ENCODE data around the gene GALNT9. TPM values are rescaled to one million over a fixed set of nuclear protein-coding genes. Genes with fewer than 3 reads are reported as not detected.
"Not testable (repeated sequence)": the region's sequence is repeated elsewhere in the genome, so short reads cannot be mapped to it uniquely, and the experiment has no call there.

GALNT9 gene
- total RNA-seq (2014; rRNA removed; shearing (Covaris generic)), result 0.08 and 0.36 TPM in 2 replicates

DNA sequence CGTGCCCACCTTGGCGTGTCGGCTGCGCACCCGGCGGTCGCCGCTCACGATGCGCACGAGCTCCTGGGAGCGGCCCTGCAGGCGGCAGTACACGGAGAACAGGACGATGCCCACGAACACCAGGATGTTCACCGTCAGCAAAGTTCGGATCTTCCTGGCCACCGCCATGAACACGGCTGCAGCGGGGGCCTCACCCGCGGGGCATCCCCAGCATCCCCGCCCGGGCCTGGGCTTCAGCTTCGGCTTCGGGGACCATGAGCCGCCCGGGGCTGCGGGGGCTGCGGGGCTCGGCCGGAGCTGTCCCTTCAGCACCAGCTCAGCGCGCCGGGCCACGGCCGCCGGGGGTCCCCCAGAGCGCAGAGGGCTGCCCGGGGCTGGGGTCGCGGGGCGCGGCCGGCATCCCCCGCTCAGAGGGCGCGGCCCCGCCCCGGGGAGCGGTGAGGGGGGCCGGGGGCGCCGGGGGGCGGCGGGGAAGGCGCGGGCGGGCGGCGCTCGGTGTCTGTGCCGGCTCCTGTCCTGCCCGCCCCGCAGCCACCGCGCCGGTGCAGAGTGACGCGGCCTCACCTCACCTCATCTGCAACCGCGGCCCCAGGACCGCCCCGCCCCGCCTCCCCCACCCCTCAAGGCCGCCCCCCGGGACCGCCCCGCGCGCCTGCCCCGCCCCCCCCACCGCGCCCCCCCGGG is at the start of gene GALNT9:
GALNT9 (minus strand) TSS at position 554 of the 684 bp plus-strand sequence; CDS start at position 168, 386 bp downstream.
- no peak for DNase-seq
- no peak within 1 kb of the TSS for H3K27ac ChIP-seq
- no peaks in the 10 kb centered on the region for H3K27me3 ChIP-seq
- H3K9me3 ChIP-seq (replicated peaks), result no peaks in the 10 kb centered on the region
- H3K4me3 ChIP-seq, result no peak within 1 kb of the TSS
- no peaks in the 10 kb centered on the region for H3K36me3 ChIP-seq
- H3K4me1 ChIP-seq, result no peaks in the 10 kb centered on the region

DNA sequence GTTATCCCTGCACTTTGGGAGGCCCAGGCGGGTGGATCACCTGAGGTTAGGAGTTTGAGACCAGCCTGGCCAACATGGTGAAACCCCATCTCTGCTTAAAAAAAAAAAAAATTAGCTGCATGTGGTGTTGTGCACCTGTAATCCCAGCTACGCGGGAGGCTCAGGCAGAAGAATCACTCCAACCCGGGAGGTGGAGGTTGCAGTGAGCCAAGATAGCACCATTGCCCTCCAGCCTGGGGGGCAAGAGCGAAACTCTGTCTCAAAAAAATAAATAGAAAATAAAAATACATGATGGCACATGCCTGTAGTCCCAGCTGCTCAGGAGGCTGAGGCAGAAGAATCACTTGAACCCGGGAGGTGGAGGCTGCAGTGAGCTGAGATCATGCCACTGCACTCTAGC is 49.7 kb upstream of the GALNT9 start:
- H3K4me1 ChIP-seq; H3K27me3 ChIP-seq; H3K36me3 ChIP-seq; H3K9me3 ChIP-seq (replicated peaks); H3K4me3 ChIP-seq; H3K27ac ChIP-seq; DNase-seq: not testable (repeated sequence)

DNA sequence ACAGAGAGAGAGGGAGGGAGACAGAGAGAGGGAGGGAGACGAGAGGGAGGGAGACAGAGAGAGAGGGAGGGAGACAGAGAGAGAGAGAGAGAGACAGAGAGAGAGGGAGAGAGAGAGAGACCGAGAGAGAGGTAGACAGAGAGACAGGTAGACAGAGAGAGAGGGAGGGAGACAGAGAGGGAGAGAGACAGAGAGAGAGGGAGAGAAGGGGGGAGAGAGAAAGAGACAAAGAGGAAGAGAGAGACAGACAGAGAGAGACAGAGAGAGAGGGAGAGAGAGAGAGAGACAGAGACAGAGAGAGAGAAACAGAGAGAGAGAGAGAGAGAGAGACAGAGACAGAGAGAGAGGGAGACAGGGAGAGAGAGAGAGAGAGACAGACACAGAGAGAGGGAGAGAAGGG is 47.8 kb upstream of the GALNT9 start:
- H3K4me3 ChIP-seq, result no peak overlapping the region
- peaks cover 8% of the 10 kb centered on the region; the same call in 1 of the 2 replicates for H3K4me1 ChIP-seq
- peaks cover 4% of the 10 kb centered on the region; the same call in 1 of the 2 replicates for H3K9me3 ChIP-seq (replicated peaks)
- no peak for DNase-seq
- H3K27me3 ChIP-seq, result no peaks in the 10 kb centered on the region
- H3K36me3 ChIP-seq, result no peaks in the 10 kb centered on the region
- H3K27ac ChIP-seq, result no peak overlapping the region

DNA sequence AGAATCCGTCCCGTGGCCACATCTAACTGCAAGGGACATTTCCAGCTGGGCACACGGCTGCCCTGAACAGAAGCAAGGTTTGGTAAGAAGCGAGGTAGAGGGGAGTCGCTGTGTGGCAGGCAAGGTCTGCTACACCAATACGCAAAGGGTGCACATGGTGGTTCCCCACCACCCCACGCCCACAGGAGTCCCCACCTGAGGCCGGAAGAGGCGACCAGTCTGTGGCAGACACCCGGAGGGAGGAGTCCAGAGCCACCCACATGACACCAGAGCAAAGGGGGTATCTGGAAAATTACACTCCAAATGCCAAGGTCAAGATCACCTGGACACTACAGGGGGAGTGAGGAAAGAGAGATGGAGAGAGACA is 47.1 kb upstream of the GALNT9 start:
- Histone ChIP-seq H3K36me3 (no peaks in the 10 kb centered on the region), H3K4me3 (no peak overlapping the region), H3K9me3 (replicated peaks) (peaks cover 4% of the 10 kb centered on the region; the same call in 1 of the 2 replicates), H3K27me3 (no peaks in the 10 kb centered on the region), H3K4me1 (peaks cover 8% of the 10 kb centered on the region; the same call in 1 of the 2 replicates), H3K27ac (no peak overlapping the region)
- no peak for DNase-seq

DNA sequence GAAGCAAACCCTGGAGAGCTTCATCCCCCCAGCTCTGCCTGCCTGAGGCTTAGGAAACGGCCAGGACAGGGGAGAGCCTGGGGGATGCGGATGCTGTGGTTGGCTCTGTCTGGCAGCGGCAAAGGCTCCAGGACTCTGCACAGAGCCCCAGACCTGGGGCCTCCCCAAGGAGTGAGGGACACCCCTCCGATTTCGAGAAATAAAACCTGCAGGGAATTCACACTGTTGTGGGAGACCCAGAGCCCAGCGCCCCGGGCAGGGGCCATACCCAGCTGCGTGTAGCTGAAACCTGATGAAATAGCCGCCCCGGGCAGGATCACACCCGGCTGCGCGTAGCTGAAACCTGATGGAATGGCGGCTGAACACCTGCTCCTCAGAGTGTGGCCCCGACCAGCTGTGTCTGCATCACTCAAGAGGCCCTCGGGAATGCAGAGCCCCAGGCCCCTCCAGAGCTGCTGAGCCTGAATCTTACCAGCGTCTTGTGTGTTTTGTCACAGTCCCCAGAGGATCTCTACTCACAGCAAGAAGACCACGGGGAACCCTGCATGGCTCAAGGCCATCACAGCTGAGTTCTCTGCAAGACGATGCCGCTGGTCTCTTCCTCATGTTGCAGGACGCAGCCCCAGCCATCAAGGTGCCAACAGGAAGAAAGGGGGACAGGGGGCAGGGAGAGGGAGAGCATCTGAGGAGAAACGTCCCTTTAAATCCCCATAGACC is 46.5 kb upstream of the GALNT9 start:
- Histone ChIP-seq H3K27ac (no peak overlapping the region), H3K9me3 (replicated peaks) (peaks cover 5% of the 10 kb centered on the region; the same call in 1 of the 2 replicates), H3K4me1 (peaks cover 8% of the 10 kb centered on the region; the same call in 1 of the 2 replicates), H3K27me3 (no peaks in the 10 kb centered on the region), H3K36me3 (no peaks in the 10 kb centered on the region), H3K4me3 (no peak overlapping the region)
- DNase-seq, result peak in 1 of 2 experiments; percentile 42

DNA sequence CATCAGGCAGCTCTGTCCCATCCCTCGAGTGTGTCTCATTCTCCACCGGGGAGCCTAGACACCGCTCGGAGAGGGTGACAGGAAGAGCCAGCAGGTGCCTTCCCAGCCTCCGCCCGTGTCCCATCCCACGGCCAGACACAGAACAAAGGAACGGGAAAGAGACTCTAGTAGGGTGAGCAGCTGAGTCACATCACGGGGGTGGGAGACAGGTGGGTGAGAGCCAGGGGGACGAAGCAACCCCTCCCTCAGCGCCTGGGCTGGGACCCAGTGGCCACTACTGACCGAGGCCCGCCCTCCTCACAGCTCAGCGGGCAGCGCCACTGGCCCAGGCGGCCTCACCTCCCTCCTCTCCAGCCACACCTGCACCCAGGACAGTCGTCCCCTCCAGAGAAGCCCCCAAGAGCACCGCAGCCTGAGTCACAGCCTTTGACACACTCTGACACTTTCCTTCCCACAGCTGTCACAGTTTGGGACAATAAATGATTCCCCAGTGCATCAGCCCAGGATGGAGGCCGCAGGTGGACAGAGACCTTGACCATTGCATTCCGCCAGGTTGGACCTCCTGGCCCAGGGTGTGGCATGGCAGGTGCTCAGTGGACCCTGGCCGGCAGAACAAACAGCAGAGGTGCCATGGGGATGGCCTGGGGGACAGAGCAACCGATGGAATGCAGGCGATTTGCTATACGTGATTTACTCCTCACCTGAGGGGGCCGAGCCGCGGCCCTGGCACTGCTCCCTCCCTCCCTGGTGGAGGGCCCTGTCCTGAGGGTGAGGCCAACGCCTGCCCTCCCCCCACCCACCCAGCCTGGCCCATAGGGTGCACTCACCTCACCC is 45.4 kb upstream of the GALNT9 start:
- Histone ChIP-seq H3K27ac (no peak overlapping the region), H3K36me3 (no peaks in the 10 kb centered on the region), H3K4me3 (no peak overlapping the region), H3K4me1 (no peaks in the 10 kb centered on the region; the same call in 1 of the 2 replicates), H3K27me3 (no peaks in the 10 kb centered on the region), H3K9me3 (replicated peaks) (0 out of 2 replicates have a peak, but pooled peaks cover 2% of the 10 kb centered on the region)
- no peak for DNase-seq

DNA sequence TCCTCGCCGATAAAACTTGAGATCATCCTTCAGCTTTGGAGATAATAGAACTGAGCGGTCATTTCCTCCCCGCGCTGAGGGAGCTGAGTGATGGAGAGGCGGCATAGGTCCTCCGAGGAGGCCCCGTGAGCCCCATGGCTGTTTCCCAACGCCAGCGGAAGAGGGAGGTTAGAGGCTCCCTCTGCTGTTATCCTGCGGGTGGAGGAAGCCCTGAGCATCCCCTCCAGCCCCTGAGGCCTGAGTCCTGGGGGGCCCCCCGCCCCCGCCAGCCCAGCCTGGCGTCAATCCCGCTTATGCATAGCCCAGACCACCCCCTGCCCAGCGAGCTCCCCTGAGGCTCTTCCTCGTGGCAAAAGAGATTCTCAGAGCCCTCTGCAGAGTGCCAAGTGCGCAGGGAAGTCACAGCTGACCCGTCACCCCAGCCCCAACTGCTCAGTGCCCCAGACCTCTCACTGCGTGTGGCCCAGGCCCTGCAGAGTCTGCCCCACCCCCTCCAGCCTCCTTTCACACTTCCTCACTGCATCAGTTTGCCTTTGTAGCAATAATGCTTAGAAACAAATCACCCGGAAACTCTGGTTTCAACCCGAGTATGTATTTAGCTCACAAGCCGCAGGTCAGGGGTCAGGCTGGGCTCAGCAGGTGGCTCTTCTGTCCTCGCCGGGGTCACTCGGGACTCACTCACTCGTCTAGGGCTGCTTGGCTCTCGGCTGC is 44.7 kb upstream of the GALNT9 start:
- no peaks in the 10 kb centered on the region for H3K27me3 ChIP-seq
- H3K9me3 ChIP-seq (replicated peaks), result 0 out of 2 replicates have a peak, but pooled peaks cover 2% of the 10 kb centered on the region
- no peak overlapping the region for H3K4me3 ChIP-seq
- DNase-seq, result no peak
- no peaks in the 10 kb centered on the region for H3K4me1 ChIP-seq
- H3K36me3 ChIP-seq, result no peaks in the 10 kb centered on the region
- H3K27ac ChIP-seq, result no peak overlapping the region

DNA sequence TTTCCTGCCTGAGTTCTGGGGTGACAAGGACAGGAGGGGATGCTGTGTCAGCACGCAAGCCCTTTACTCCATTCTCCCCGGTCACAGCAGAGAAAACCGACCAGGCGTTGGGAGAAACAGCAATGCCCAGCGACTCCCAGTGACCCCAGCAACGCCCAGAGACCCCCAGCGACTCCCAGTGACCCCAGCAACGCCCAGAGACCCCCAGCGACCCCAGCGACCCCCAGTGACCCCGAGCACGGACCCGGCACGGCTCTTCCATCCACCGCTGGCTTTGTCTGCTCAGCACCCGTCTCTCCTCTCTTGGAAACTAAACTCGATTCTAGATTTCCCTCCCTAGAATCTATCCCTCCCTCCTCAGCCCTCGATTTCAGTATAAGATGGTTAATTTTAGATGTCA is 38.5 kb upstream of the GALNT9 start:
- no peaks in the 10 kb centered on the region for H3K4me1 ChIP-seq
- H3K27me3 ChIP-seq, result no peaks in the 10 kb centered on the region
- no peak overlapping the region for H3K4me3 ChIP-seq
- no peaks in the 10 kb centered on the region for H3K36me3 ChIP-seq
- DNase-seq, result no peak
- 0 out of 2 replicates have a peak, but pooled peaks cover 2% of the 10 kb centered on the region for H3K9me3 ChIP-seq (replicated peaks)
- H3K27ac ChIP-seq, result no peak overlapping the region

DNA sequence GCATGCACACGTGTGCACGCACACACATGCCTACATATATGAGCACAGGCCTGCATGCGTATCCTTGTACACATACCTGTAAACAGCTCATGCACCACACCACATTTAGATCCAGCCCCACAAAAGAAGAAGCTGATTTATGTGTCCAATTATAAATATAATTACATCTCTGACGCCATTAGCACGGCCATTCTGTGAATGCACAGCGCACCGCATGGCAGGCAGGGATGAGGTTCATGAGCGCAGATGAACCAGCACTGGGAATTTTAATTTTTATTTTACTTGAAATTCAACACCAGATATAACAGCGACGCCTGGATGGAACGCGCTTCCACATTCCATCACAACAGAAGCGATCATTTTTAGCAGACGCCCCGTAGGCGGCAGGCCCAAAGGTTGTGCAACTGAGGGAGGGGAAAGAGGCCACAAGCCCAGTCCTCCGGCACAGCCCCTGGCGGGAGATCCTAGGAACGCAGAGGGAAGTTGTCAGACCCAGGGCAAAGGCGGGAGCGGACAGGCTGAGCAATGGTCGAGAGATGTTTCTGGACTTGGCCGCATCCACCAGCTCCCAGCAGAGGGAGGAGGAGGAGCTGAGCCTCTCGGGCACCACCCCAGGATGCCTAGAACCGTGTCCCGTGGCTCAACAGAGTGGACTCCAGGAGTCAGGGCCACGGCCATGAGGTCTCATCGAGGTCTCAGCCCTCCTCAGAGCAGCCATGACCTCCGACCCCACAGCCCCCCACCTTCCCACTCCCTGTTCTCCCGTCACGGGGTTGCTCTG is 37.9 kb upstream of the GALNT9 start:
- no peak overlapping the region for H3K27ac ChIP-seq
- H3K27me3 ChIP-seq, result no peaks in the 10 kb centered on the region
- DNase-seq, result no peak
- H3K4me3 ChIP-seq, result no peak overlapping the region
- H3K36me3 ChIP-seq, result no peaks in the 10 kb centered on the region
- H3K4me1 ChIP-seq, result no peaks in the 10 kb centered on the region
- H3K9me3 ChIP-seq (replicated peaks), result 0 out of 2 replicates have a peak, but pooled peaks cover 2% of the 10 kb centered on the region

DNA sequence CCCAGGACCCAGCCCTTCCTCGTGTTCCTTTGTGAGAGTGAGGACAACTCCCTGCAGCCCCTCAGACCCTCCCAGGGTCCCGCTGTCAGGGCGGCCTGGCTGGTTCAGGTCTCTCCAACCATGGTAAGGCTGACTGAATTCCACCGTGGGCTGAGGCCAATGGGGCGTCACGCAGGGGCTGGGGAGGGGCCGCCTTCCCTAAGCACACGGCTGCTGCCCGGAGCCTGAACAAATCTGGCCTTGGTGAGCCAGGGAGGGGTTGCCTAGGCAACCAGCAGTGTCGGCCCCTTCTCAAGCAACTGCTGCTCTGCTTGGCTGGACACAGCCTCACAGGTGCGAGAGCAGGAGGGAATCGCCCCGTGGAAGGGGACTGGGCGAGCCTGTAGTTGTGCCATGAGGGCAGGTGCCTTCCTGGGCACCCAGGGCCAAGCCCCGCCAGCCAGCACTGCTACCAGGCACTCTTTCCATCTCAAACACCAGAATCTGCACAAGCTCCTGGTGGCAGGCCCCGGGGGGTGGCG is 37.0 kb upstream of the GALNT9 start:
- peak in 1 of 2 experiments; percentile 13 for DNase-seq
- H3K36me3 ChIP-seq, result no peaks in the 10 kb centered on the region
- H3K27ac ChIP-seq, result no peak overlapping the region
- no peak overlapping the region for H3K4me3 ChIP-seq
- 0 out of 2 replicates have a peak, but pooled peaks cover 2% of the 10 kb centered on the region for H3K9me3 ChIP-seq (replicated peaks)
- H3K27me3 ChIP-seq, result no peaks in the 10 kb centered on the region
- H3K4me1 ChIP-seq, result no peaks in the 10 kb centered on the region

DNA sequence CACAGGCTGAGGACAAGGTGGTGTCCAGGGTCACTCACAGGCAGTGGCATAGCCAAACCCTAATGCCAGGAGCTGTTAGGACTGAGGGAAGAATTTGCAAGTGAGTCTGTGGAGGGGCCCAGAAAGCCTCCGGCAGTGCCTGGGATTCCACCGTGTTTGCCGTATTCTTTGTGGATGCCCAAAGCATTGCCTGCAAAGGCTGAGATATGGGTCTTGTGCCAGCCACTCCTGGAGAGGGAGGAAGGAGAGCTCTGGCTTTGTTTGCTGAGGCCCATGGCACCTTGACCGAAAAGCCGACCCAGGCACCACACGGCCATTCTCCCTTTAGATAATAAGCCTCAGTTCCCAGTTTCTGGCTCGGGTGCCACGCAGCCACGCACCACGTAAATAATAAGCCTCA is 35.8 kb upstream of the GALNT9 start:
- H3K9me3 ChIP-seq (replicated peaks), result no peaks in the 10 kb centered on the region
- DNase-seq, result no peak
- no peak overlapping the region for H3K4me3 ChIP-seq
- H3K36me3 ChIP-seq, result no peaks in the 10 kb centered on the region
- no peaks in the 10 kb centered on the region for H3K27me3 ChIP-seq
- no peaks in the 10 kb centered on the region for H3K4me1 ChIP-seq
- no peak overlapping the region for H3K27ac ChIP-seq

DNA sequence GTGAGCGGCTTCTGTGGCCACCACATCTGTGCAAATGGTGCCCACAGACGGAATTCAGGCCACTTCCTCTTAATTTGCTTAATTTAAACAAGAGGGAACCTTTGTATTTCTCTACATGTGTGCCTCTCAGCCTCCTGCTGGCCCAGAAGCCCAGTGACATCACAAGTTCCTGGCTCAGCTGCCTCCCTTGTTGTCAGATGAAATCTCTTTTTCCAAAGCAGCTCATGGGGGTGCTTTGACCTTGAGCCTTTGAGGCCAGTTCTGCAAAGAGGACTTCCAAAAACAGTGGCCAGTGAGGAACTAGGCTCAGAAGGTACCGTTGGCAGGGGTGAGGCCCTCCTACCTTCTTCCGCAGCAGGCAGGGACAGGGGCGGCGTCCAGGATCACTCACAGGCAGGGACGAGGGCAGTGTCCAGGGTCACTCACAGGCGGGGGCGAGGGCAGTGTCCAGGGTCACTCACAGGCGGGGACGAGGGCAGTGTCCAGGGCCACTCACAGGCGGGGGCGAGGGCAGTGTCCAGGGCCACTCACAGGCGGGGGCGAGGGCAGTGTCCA is 35.0 kb upstream of the GALNT9 start:
- no peak for DNase-seq
- Histone ChIP-seq H3K9me3 (replicated peaks) (no peaks in the 10 kb centered on the region), H3K27me3 (no peaks in the 10 kb centered on the region), H3K27ac (no peak overlapping the region), H3K4me3 (no peak overlapping the region), H3K36me3 (no peaks in the 10 kb centered on the region), H3K4me1 (no peaks in the 10 kb centered on the region)

DNA sequence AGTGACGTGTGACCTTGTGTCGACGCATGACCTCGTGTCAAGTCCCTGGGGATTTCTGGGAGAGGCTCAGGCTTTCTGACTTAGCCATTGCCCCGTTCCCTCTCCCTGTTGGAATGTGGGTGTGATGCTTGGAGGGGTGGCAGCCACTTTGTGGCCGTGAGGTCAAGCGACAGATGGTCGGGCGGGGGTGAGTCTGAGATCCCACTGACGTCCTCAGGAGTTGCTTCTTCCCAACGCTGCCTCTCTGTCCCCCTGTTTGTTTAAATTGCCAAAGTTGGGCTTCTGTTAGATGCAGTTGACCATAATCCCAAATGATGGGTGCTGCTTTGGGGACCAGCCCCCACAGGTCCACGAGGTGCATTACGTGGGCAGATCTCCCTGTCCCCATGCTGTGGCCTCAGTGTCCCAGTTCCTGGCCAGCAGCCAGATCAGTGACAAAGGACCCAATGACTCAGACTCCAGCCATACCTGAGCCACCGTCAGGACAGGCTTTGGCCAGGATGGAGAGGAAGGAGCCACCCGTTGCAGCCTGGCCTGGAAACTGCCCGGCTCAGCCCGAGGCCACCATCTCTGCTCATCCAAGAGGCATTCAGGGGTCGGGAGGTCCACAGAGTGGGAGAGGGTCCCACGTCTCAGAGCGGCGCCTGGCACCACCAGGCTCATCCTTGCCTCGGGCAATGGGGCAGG is 34.4 kb upstream of the GALNT9 start:
- Histone ChIP-seq H3K27ac (no peak overlapping the region), H3K9me3 (replicated peaks) (no peaks in the 10 kb centered on the region), H3K36me3 (no peaks in the 10 kb centered on the region), H3K4me1 (no peaks in the 10 kb centered on the region), H3K4me3 (no peak overlapping the region), H3K27me3 (no peaks in the 10 kb centered on the region)
- DNase-seq, result no peak
